Prostate gland (tissue), 2 donors: ENCODE results near the gene FBXW12. TPM values are rescaled to one million over a fixed set of nuclear protein-coding genes. Genes with fewer than 3 reads are reported as not detected.

Experiments
- DNase-seq: peaks from one replicate; pipeline ENCODE4 v3.0.0-alpha.2; 2019; ENCODE audit warnings: low spot score
- H3K27ac ChIP-seq, 2 donors: fragments of 200-600 bp; sonication (generic); 2 replicates each; pipeline ENCODE4 v1.5.1; 2017 to 2019
- H3K27me3 ChIP-seq: fragments of 200-600 bp; sonication (generic); replicated peaks from 2 replicates; pipeline ENCODE4 v1.5.1; 2019; ENCODE audit not compliant: insufficient read depth
- H3K36me3 ChIP-seq, 2 donors: fragments of 200-600 bp; sonication (generic); 1 replicate in 1 of 2; 2 replicates in 1 of 2; pipeline versions ENCODE4 v1.5.1 to v1.8.1; 2017 to 2019
- H3K4me1 ChIP-seq: fragments of 200-600 bp; sonication (generic); replicated peaks from 2 replicates; pipeline ENCODE4 v1.5.1; 2019
- H3K4me3 ChIP-seq, 2 donors: fragments of 200-600 bp; sonication (generic); 2 replicates each; pipeline ENCODE4 v1.5.1; 2017 to 2019
- H3K9me3 ChIP-seq: fragments of 200-600 bp; sonication (generic); 2 replicates; pipeline ENCODE4 v1.5.1; 2017
- CTCF ChIP-seq, 4 experiments: fragments of 200-600 bp in 2 of 4; fragments of 450-650 bp in 2 of 4; sonication (generic) in 2 of 4; IDR thresholded peaks; 1 replicate in 3 of 4; 2 replicates in 1 of 4; pipeline ENCODE4 v1.5.1; 2016 to 2019; ENCODE audit warnings: antibody characterized with exemption in 4 of 4, mild to moderate bottlenecking in 2 of 4, moderate library complexity in 2 of 4
- POLR2A ChIP-seq: fragments of 450-650 bp; IDR thresholded peaks from one replicate; pipeline ENCODE4 v1.6.1; 2016; ENCODE audit warnings: antibody characterized with exemption, mild to moderate bottlenecking
- POLR2AphosphoS5 ChIP-seq: sonication (generic); formaldehyde crosslinking; IDR thresholded peaks from one replicate; pipeline ENCODE4 v1.6.1; 2017; ENCODE audit warnings: antibody characterized with exemption
- WGBS: methylation state at CpG from one replicate; pipeline ENCODE4 v1.1.5; 2018; 5-methylcytosine and 5-hydroxymethylcytosine counted together
- intact Hi-C: fragments of 100-400 bp; cut with DNase I; formaldehyde crosslinking; loops from one replicate; pipeline ENCODE4 v1.14.2; 2022
- total RNA-seq, 2 donors: library from RNA; depleted of rRNA; stranded (reverse); fragments of >200 nt; gene quantifications; one replicate each; pipeline ENCODE4 v1.1.0, GENCODE V29; 2016

FBXW12 gene
- total RNA-seq, 2 donors from 2014 or later: 0.68 TPM; not detected in 1

GRCh38 chr3:48411606-48412374 is 39.8 kb downstream of the FBXW12 start:
- 90% methylated on average over 11 of the region's 11 CpGs for WGBS
- DNase-seq: no peak
- H3K27ac ChIP-seq: no peak overlapping the region

GRCh38 chr3:48412375-48413001 is 40.5 kb downstream of the FBXW12 start:
- DNase-seq: no peak
- TF ChIP-seq POLR2A (no peak), POLR2AphosphoS5 (no peak), CTCF (IDR thresholded peaks at IDR 0.05) (no peak)
- Histone ChIP-seq H3K4me1 (no peaks in the 10 kb centered on the region), H3K36me3 (peaks cover 43 to 74% of the 10 kb centered on the region in 2 donors), H3K9me3 (no peaks in the 10 kb centered on the region), H3K4me3 (no peak overlapping the region), H3K27ac (no peak overlapping the region), H3K27me3 (no peaks in the 10 kb centered on the region)
- 89% methylated on average over 19 of the region's 19 CpGs for WGBS
- intact Hi-C loops: no loop called here

More at GRCh38 chr3:48411606-48412374, 39.8 kb downstream of the FBXW12 start:
- no peak for TF ChIP-seq POLR2AphosphoS5
- no peak for TF ChIP-seq CTCF (IDR thresholded peaks at IDR 0.05)
- no peak for TF ChIP-seq POLR2A
- Histone ChIP-seq H3K27me3 (no peaks in the 10 kb centered on the region), H3K4me3 (no peak overlapping the region), H3K36me3 (peaks cover 44 to 72% of the 10 kb centered on the region in 2 donors), H3K9me3 (no peaks in the 10 kb centered on the region), H3K4me1 (no peaks in the 10 kb centered on the region)
- intact Hi-C loops: no loop called here

- 67% methylated on average over 8 of the region's 8 CpGs for WGBS
- intact Hi-C loops: no loop called here
- Histone ChIP-seq H3K27me3 (no peaks in the 10 kb centered on the region), H3K4me1 (no peaks in the 10 kb centered on the region), H3K36me3 (peaks cover 43 to 80% of the 10 kb centered on the region in 2 donors), H3K9me3 (no peaks in the 10 kb centered on the region), H3K4me3 (no peak overlapping the region), H3K27ac (no peak overlapping the region)
- no peak for DNase-seq
- TF ChIP-seq CTCF (IDR thresholded peaks at IDR 0.05) (no peak), POLR2AphosphoS5 (no peak), POLR2A (no peak)
Observed at GRCh38 chr3:48413086-48413485, 41.1 kb downstream of the FBXW12 start.

- intact Hi-C loops: no loop called here
- H3K36me3 ChIP-seq: peaks cover 38 to 79% of the 10 kb centered on the region in 2 donors
- DNase-seq: no peak
- H3K4me3 ChIP-seq: no peak overlapping the region
- no peaks in the 10 kb centered on the region for H3K9me3 ChIP-seq
- no peaks in the 10 kb centered on the region for H3K4me1 ChIP-seq
- WGBS: 90% methylated on average over 14 of the region's 14 CpGs
- no peak overlapping the region for H3K27ac ChIP-seq
- H3K27me3 ChIP-seq: no peaks in the 10 kb centered on the region
- no peak for TF ChIP-seq POLR2A
Observed at GRCh38 chr3:48413611-48414010, 41.6 kb downstream of the FBXW12 start.

- H3K36me3 ChIP-seq: peaks cover 30 to 69% of the 10 kb centered on the region in 2 donors
- H3K4me1 ChIP-seq: no peaks in the 10 kb centered on the region
- 79% methylated on average over 25 of the region's 25 CpGs for WGBS
Observed at GRCh38 chr3:48414376-48415250, 42.6 kb downstream of the FBXW12 start.

More at GRCh38 chr3:48414376-48415250, 42.6 kb downstream of the FBXW12 start:
- H3K27me3 ChIP-seq: no peaks in the 10 kb centered on the region
- no peak for TF ChIP-seq CTCF (IDR thresholded peaks at IDR 0.05)
- TF ChIP-seq POLR2AphosphoS5: no peak
- no peak for TF ChIP-seq POLR2A
- H3K4me3 ChIP-seq: no peak overlapping the region
- intact Hi-C loops: no loop called here
- H3K9me3 ChIP-seq: no peaks in the 10 kb centered on the region
- no peak for DNase-seq
- H3K27ac ChIP-seq: no peak overlapping the region
